Measurements from ENCODE around the gene KCNK7.

KCNK7 gene

GRCh38 chr11:65563601-65564000, 32.0 kb downstream of the KCNK7 start:
- peaks cover 26% of the 10 kb centered on the region for H3K4me1 ChIP-seq (ENCODE audit: insufficient read depth, low read length)
- H3K36me3 ChIP-seq (ENCODE audit: insufficient read depth, low read length) = peaks cover 2% of the 10 kb centered on the region

GRCh38 chr11:65562788-65563187, 32.8 kb downstream of the KCNK7 start:
- H3K27me3 ChIP-seq (ENCODE audit: insufficient read depth, low read length) = no peaks in the 10 kb centered on the region
- H3K4me3 ChIP-seq (ENCODE audit: low read length) = no peak overlapping the region
- H2AFZ ChIP-seq (ENCODE audit: low read depth, low read length) = no peak overlapping the region
- H3K9me3 ChIP-seq (ENCODE audit: low read length) = no peaks in the 10 kb centered on the region
- H3K4me1 ChIP-seq (ENCODE audit: insufficient read depth, low read length) = peaks cover 26% of the 10 kb centered on the region
- H3K36me3 ChIP-seq (ENCODE audit: insufficient read depth, low read length) = peaks cover 2% of the 10 kb centered on the region

More at GRCh38 chr11:65563601-65564000, 32.0 kb downstream of the KCNK7 start:
- Histone ChIP-seq H3K4me3 (ENCODE audit: low read length) (no peak overlapping the region), H3K27me3 (ENCODE audit: insufficient read depth, low read length) (no peaks in the 10 kb centered on the region), H3K9me3 (ENCODE audit: low read length) (no peaks in the 10 kb centered on the region), H2AFZ (ENCODE audit: low read depth, low read length) (no peak overlapping the region)

GRCh38 chr11:65562020-65562419, 33.6 kb downstream of the KCNK7 start:
- no peak overlapping the region for H2AFZ ChIP-seq (ENCODE audit: low read depth, low read length)
- peaks cover 31% of the 10 kb centered on the region for H3K4me1 ChIP-seq (ENCODE audit: insufficient read depth, low read length)
- no peak overlapping the region for H3K4me3 ChIP-seq (ENCODE audit: low read length)
- no peaks in the 10 kb centered on the region for H3K9me3 ChIP-seq (ENCODE audit: low read length)
- no peaks in the 10 kb centered on the region for H3K27me3 ChIP-seq (ENCODE audit: insufficient read depth, low read length)
- H3K36me3 ChIP-seq (ENCODE audit: insufficient read depth, low read length) = no peaks in the 10 kb centered on the region

GRCh38 chr11:65560555-65561418, 34.8 kb downstream of the KCNK7 start:
- H3K4me3 ChIP-seq (ENCODE audit: low read length) = no peak overlapping the region
- H3K27me3 ChIP-seq (ENCODE audit: insufficient read depth, low read length) = no peaks in the 10 kb centered on the region

GRCh38 chr11:65559951-65560537, 35.6 kb downstream of the KCNK7 start:
- Histone ChIP-seq H3K27me3 (ENCODE audit: insufficient read depth, low read length) (no peaks in the 10 kb centered on the region), H3K4me3 (ENCODE audit: low read length) (no peak overlapping the region), H3K36me3 (ENCODE audit: insufficient read depth, low read length) (no peaks in the 10 kb centered on the region), H3K9me3 (ENCODE audit: low read length) (no peaks in the 10 kb centered on the region), H2AFZ (ENCODE audit: low read depth, low read length) (no peak overlapping the region), H3K4me1 (ENCODE audit: insufficient read depth, low read length) (peaks cover 45% of the 10 kb centered on the region)

More at GRCh38 chr11:65560555-65561418, 34.8 kb downstream of the KCNK7 start:
- Histone ChIP-seq H2AFZ (ENCODE audit: low read depth, low read length) (no peak overlapping the region), H3K9me3 (ENCODE audit: low read length) (no peaks in the 10 kb centered on the region), H3K4me1 (ENCODE audit: insufficient read depth, low read length) (peaks cover 38% of the 10 kb centered on the region), H3K36me3 (ENCODE audit: insufficient read depth, low read length) (no peaks in the 10 kb centered on the region)

GRCh38 chr11:65559535-65559934, 36.1 kb downstream of the KCNK7 start:
- Histone ChIP-seq H3K36me3 (ENCODE audit: insufficient read depth, low read length) (no peaks in the 10 kb centered on the region), H3K9me3 (ENCODE audit: low read length) (no peaks in the 10 kb centered on the region), H2AFZ (ENCODE audit: low read depth, low read length) (no peak overlapping the region), H3K4me3 (ENCODE audit: low read length) (no peak overlapping the region), H3K4me1 (ENCODE audit: insufficient read depth, low read length) (peaks cover 45% of the 10 kb centered on the region), H3K27me3 (ENCODE audit: insufficient read depth, low read length) (no peaks in the 10 kb centered on the region)

GRCh38 chr11:65558930-65559509, 36.6 kb downstream of the KCNK7 start:
- Histone ChIP-seq H3K36me3 (ENCODE audit: insufficient read depth, low read length) (no peaks in the 10 kb centered on the region), H3K4me1 (ENCODE audit: insufficient read depth, low read length) (peaks cover 45% of the 10 kb centered on the region), H3K9me3 (ENCODE audit: low read length) (no peaks in the 10 kb centered on the region), H2AFZ (ENCODE audit: low read depth, low read length) (peak overlapping the region; percentile 13), H3K27me3 (ENCODE audit: insufficient read depth, low read length) (no peaks in the 10 kb centered on the region), H3K4me3 (ENCODE audit: low read length) (peak overlapping the region; percentile 52)

- no peaks in the 10 kb centered on the region for H3K9me3 ChIP-seq (ENCODE audit: low read length)
- no peaks in the 10 kb centered on the region for H3K27me3 ChIP-seq (ENCODE audit: insufficient read depth, low read length)
- H3K36me3 ChIP-seq (ENCODE audit: insufficient read depth, low read length) = no peaks in the 10 kb centered on the region
- H2AFZ ChIP-seq (ENCODE audit: low read depth, low read length) = peak within 1 kb of the TSS; percentile 13
- peaks cover 45% of the 10 kb centered on the region for H3K4me1 ChIP-seq (ENCODE audit: insufficient read depth, low read length)
- H3K4me3 ChIP-seq (ENCODE audit: low read length) = peak within 1 kb of the TSS; percentile 52
Measured at GRCh38 chr11:65558002-65558929, 37.3 kb downstream of the KCNK7 start, which contains the start of gene LTBP3. LTBP3 (minus strand) TSS chr11:65558359; CDS start chr11:65557959, 400 bp downstream.

- Histone ChIP-seq H3K4me1 (ENCODE audit: insufficient read depth, low read length) (peaks cover 45% of the 10 kb centered on the region), H3K36me3 (ENCODE audit: insufficient read depth, low read length) (no peaks in the 10 kb centered on the region), H3K27me3 (ENCODE audit: insufficient read depth, low read length) (no peaks in the 10 kb centered on the region), H2AFZ (ENCODE audit: low read depth, low read length) (peak overlapping the region; percentile 13), H3K9me3 (ENCODE audit: low read length) (no peaks in the 10 kb centered on the region), H3K4me3 (ENCODE audit: low read length) (peak overlapping the region; percentile 52)
Measured at GRCh38 chr11:65557280-65558001, 38.2 kb downstream of the KCNK7 start.

- no peaks in the 10 kb centered on the region for H3K9me3 ChIP-seq (ENCODE audit: low read length)
- peak overlapping the region; percentile 52 for H3K4me3 ChIP-seq (ENCODE audit: low read length)
- H3K27me3 ChIP-seq (ENCODE audit: insufficient read depth, low read length) = no peaks in the 10 kb centered on the region
- peak overlapping the region; percentile 8 for H2AFZ ChIP-seq (ENCODE audit: low read depth, low read length)
- no peaks in the 10 kb centered on the region for H3K36me3 ChIP-seq (ENCODE audit: insufficient read depth, low read length)
- H3K4me1 ChIP-seq (ENCODE audit: insufficient read depth, low read length) = peaks cover 44% of the 10 kb centered on the region
Measured at GRCh38 chr11:65556470-65557279, 38.9 kb downstream of the KCNK7 start.

- peaks cover 35% of the 10 kb centered on the region for H3K4me1 ChIP-seq (ENCODE audit: insufficient read depth, low read length)
- no peaks in the 10 kb centered on the region for H3K27me3 ChIP-seq (ENCODE audit: insufficient read depth, low read length)
- H3K9me3 ChIP-seq (ENCODE audit: low read length) = no peaks in the 10 kb centered on the region
- H3K4me3 ChIP-seq (ENCODE audit: low read length) = no peak overlapping the region
- no peak overlapping the region for H2AFZ ChIP-seq (ENCODE audit: low read depth, low read length)
- no peaks in the 10 kb centered on the region for H3K36me3 ChIP-seq (ENCODE audit: insufficient read depth, low read length)
Measured at GRCh38 chr11:65555693-65556231, 39.8 kb downstream of the KCNK7 start.

Measured in neuron (in vitro differentiated cells).